Testis (tissue), 3 donors: Measurements from ENCODE around the gene CLUH. TPM values are rescaled to one million over a fixed set of nuclear protein-coding genes. Genes with fewer than 3 reads are reported as not detected.

Experiments used
- DNase-seq: peaks from one replicate; pipeline ENCODE4 v3.0.0-alpha.2; 2019
- H3K27ac ChIP-seq, 2 donors: fragments of 200-600 bp; sonication (generic); one replicate each; pipeline ENCODE4 v1.5.1; 2019
- H3K27me3 ChIP-seq: fragments of 200-600 bp; sonication (generic); one replicate; pipeline ENCODE4 v1.5.1; 2019
- H3K36me3 ChIP-seq: fragments of 200-600 bp; sonication (generic); one replicate; pipeline ENCODE4 v1.5.1; 2017; ENCODE audit warnings: low read depth; ENCODE audit errors: missing control alignments
- H3K4me1 ChIP-seq: fragments of 200-600 bp; sonication (generic); one replicate; pipeline ENCODE4 v1.5.1; 2019
- H3K4me3 ChIP-seq, 2 donors: fragments of 200-600 bp; sonication (generic); one replicate each; pipeline ENCODE4 v1.5.1; 2017 to 2019
- H3K9me3 ChIP-seq: fragments of 200-600 bp; sonication (generic); one replicate; pipeline ENCODE4 v1.5.1; 2017
- POLR2A ChIP-seq: fragments of 450-650 bp; IDR thresholded peaks from one replicate; pipeline ENCODE4 v1.6.1; 2017; ENCODE audit warnings: antibody characterized with exemption, mild to moderate bottlenecking, moderate library complexity
- WGBS, 2 donors: methylation state at CpG; one replicate each; pipeline ENCODE4 v1.1.5; 2018; 5-methylcytosine and 5-hydroxymethylcytosine counted together
- intact Hi-C: fragments of 100-400 bp; cut with DNase I; formaldehyde crosslinking; loops from one replicate; pipeline ENCODE4 v1.15.1; 2023; ENCODE audit warnings: low total_unique reads
- polyA plus RNA-seq: library from polyadenylated mRNA; stranded (reverse); fragments of 350-450 nt; fragmentation: Illumina TruSeq; extraction: RNeasy Lipid Tissue Mini Kit (QIAGEN cat#74804); gene quantifications from one replicate; pipeline ENCODE4 v1.2.3, GENCODE V29; 2014; ENCODE audit warnings: low read depth, low replicate concordance; ENCODE audit not compliant: insufficient read depth
- total RNA-seq, 2 donors: library from RNA; depleted of rRNA; stranded (reverse); fragments of >200 nt; gene quantifications; one replicate each; pipeline ENCODE4 v1.2.3, GENCODE V29; 2016
- TF ChIP-seq, protein P1 (sequence below), 3 experiments: fragments of 450-650 bp in 2 of 3; fragments of 200-600 bp in 1 of 3; sonication (generic) in 1 of 3; IDR thresholded peaks; one replicate each; pipeline ENCODE4 v1.5.1; 2016 to 2019; ENCODE audit warnings: antibody characterized with exemption in 3 of 3, mild to moderate bottlenecking in 2 of 3, moderate library complexity in 1 of 3

The CLUH gene
- total and polyA plus RNA-seq, 3 donors from 2014 or later, result 60.1 to 183 (median 173) TPM

DNA sequence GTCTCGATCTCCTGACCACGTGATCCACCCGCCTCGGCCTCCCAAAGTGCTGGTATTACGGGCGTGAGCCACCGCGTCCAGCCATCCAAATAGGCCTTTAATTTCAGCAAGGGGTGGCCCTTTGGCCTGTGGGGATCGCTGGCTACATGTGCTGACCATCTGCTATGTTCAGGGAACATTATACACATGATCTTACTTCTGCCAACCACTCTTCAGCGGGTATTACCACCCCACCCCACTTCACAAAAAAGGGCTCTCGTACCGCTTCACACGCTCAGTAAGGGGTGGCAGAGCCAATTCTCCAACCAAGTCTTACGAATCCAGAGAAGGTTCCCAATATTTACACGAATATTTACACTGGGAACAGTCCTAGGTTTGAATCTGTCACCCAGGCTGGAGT lies 26.1 kb upstream of the CLUH start:
- TF ChIP-seq POLR2A, result no peak
- TF ChIP-seq, protein P1, sequence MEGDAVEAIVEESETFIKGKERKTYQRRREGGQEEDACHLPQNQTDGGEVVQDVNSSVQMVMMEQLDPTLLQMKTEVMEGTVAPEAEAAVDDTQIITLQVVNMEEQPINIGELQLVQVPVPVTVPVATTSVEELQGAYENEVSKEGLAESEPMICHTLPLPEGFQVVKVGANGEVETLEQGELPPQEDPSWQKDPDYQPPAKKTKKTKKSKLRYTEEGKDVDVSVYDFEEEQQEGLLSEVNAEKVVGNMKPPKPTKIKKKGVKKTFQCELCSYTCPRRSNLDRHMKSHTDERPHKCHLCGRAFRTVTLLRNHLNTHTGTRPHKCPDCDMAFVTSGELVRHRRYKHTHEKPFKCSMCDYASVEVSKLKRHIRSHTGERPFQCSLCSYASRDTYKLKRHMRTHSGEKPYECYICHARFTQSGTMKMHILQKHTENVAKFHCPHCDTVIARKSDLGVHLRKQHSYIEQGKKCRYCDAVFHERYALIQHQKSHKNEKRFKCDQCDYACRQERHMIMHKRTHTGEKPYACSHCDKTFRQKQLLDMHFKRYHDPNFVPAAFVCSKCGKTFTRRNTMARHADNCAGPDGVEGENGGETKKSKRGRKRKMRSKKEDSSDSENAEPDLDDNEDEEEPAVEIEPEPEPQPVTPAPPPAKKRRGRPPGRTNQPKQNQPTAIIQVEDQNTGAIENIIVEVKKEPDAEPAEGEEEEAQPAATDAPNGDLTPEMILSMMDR (IDR thresholded peaks at IDR 0.05), result no peak
- intact Hi-C loops, result no loop called here
- no peak for DNase-seq
- Histone ChIP-seq H3K4me3 (no peak overlapping the region), H3K36me3 (no peaks in the 10 kb centered on the region), H3K4me1 (no peaks in the 10 kb centered on the region), H3K27me3 (no peaks in the 10 kb centered on the region), H3K9me3 (no peaks in the 10 kb centered on the region), H3K27ac (no peak overlapping the region)
- WGBS, 2 donors, result 90 to 93% methylated on average over 15 of the region's 15 CpGs

DNA sequence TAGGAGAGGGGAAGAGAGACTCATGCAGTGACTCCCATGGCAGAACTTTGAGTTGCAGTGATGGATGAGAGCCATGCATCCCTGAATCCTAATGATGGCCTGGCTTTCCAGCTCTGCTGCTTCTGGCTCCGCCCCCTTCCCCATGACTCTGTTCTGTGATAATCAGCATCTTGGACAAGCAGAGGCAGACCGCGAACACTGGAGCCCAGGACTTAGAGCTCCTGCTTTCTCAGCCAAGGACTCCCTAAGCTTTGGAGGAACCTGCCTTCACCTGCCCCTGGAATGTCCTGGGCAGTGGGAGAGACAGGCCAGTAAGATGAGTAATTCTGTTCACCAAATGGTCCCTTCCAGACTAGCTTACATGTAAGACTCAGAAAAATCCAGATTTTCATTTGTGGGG lies 25.4 kb upstream of the CLUH start:
- Histone ChIP-seq H3K9me3 (no peaks in the 10 kb centered on the region), H3K4me3 (no peak overlapping the region), H3K4me1 (no peaks in the 10 kb centered on the region), H3K36me3 (no peaks in the 10 kb centered on the region), H3K27me3 (no peaks in the 10 kb centered on the region), H3K27ac (no peak overlapping the region)
- TF ChIP-seq POLR2A, result no peak
- TF ChIP-seq, protein P1 (IDR thresholded peaks at IDR 0.05), result no peak
- 51 to 74% methylated on average over 3 of the region's 3 CpGs for WGBS, 2 donors
- intact Hi-C loops, result no loop called here
- no peak for DNase-seq

- DNase-seq, result no peak
- no peaks in the 10 kb centered on the region for H3K9me3 ChIP-seq
- WGBS, 2 donors, result 86 to 93% methylated on average over 5 of the region's 5 CpGs
- H3K4me3 ChIP-seq, result no peak overlapping the region
- H3K27ac ChIP-seq, result no peak overlapping the region
- intact Hi-C loops, result no loop called here
- no peaks in the 10 kb centered on the region for H3K27me3 ChIP-seq
- no peaks in the 10 kb centered on the region for H3K36me3 ChIP-seq
- H3K4me1 ChIP-seq, result no peaks in the 10 kb centered on the region
- TF ChIP-seq, protein P1 (IDR thresholded peaks at IDR 0.05), result no peak
- TF ChIP-seq POLR2A, result no peak
Observed at GRCh38 chr17:2735896-2736295, 24.3 kb upstream of the CLUH start.

- intact Hi-C loops, result no loop called here
- no peak for TF ChIP-seq POLR2A
- TF ChIP-seq, protein P1 (IDR thresholded peaks at IDR 0.05), result no peak
- WGBS, 2 donors, result 80 to 82% methylated on average over 10 of the region's 10 CpGs
Observed at GRCh38 chr17:2734939-2735338, 23.4 kb upstream of the CLUH start.

GRCh38 chr17:2731807-2732206 lies 20.2 kb upstream of the CLUH start:
- H3K9me3 ChIP-seq, result no peaks in the 10 kb centered on the region
- no peaks in the 10 kb centered on the region for H3K36me3 ChIP-seq
- no peak for DNase-seq
- TF ChIP-seq, protein P1 (IDR thresholded peaks at IDR 0.05), result no peak
- TF ChIP-seq POLR2A, result no peak
- no peaks in the 10 kb centered on the region for H3K27me3 ChIP-seq
- 84 to 85% methylated on average over 10 of the region's 10 CpGs for WGBS, 2 donors
- no peak overlapping the region for H3K4me3 ChIP-seq
- intact Hi-C loops, result no loop called here
- H3K4me1 ChIP-seq, result no peaks in the 10 kb centered on the region
- no peak overlapping the region for H3K27ac ChIP-seq

More at GRCh38 chr17:2734939-2735338, 23.4 kb upstream of the CLUH start:
- DNase-seq, result no peak
- H3K4me1 ChIP-seq, result no peaks in the 10 kb centered on the region
- H3K27ac ChIP-seq, result no peak overlapping the region
- no peaks in the 10 kb centered on the region for H3K9me3 ChIP-seq
- no peaks in the 10 kb centered on the region for H3K36me3 ChIP-seq
- H3K4me3 ChIP-seq, result no peak overlapping the region
- H3K27me3 ChIP-seq, result no peaks in the 10 kb centered on the region
